HG02973 (cell line): Measurements from ENCODE around the gene ACRBP.
A peak's percentile ranks its signal among the peaks of the same experiment; 100 is the strongest.

Experiments used
- ATAC-seq: cut with Tn5 transposase; IDR thresholded peaks from one replicate; pipeline ENCODE4 v1.9.1; 2021; ENCODE audit warnings: moderate library complexity; ENCODE audit not compliant: unreplicated experiment

The ACRBP gene

GRCh38 chr12:6647083-6647604, at the start of gene ACRBP:
TSS of gene ACRBP (minus strand) at chr12:6647432. CDS start at chr12:6647366, 66 bp downstream.
- ATAC-seq, result no peak

GRCh38 chr12:6695313-6696045, 48.2 kb upstream of the ACRBP start:
- ATAC-seq, result no peak

DNA sequence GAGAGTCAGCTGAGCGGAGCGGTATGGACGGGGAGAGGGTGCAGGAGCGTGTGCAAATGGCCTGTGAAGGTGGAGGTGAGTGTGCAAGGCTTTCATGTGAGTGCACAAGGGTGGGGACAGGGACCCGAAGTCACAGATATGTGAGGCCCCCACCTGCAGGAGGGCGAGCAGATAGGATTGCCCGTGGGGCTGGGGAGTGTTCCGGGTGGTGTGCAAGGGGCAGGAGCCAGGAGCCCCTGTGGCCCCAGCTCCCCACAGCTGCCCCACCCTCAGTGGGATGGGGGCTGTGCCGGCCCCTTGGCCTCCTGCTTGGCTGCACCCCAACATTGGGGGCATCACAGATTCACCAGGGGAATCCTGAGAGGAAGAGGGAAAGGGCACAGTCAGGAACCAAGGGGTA, 47.5 kb upstream of the ACRBP start:
- ATAC-seq, result no peak

DNA sequence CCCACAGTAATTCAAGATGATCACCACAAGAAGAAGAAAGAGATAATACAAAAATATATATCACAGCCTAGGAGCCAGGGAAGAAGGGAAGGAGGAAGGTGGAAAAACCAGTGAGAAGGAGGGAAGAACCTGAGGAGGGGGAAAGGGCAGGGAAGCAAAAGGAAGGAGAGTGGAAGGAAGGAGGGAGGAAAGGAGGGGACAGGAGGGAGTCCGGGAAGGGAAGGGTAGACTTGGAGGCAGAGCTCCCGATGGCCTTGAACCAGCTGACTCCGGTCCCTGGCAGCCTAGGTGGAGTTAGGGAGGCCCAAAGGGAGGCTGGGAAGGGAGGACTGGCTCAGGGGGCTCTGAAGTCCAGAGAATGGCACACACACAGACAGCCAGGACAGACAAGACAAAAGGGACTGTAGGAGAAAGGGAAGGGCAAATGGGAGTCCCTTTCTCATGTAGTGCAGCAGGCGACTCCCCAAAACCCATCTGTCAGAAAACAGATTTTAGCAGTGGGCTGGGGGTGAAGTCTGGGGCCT, 46.7 kb upstream of the ACRBP start:
- no peak for ATAC-seq

DNA sequence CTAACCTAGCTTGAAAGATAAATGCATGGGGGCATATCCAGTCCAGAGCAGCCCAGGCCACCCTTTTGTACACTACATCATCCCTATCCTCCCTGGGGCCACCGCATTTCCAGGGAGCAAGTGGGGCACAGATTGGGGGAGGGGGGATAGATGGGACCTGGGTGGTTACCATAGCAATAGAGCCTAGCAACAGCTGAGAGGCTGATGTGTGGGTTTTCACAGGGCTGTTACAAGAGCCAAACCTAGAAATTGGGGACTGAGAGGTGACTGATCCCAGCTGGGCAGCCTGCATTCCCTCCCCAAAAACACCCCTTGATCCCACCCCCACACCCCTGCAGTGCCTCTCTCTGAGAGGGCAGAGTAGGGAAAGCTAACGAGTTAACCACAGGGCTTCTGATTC, 45.7 kb upstream of the ACRBP start:
- ATAC-seq, result no peak

DNA sequence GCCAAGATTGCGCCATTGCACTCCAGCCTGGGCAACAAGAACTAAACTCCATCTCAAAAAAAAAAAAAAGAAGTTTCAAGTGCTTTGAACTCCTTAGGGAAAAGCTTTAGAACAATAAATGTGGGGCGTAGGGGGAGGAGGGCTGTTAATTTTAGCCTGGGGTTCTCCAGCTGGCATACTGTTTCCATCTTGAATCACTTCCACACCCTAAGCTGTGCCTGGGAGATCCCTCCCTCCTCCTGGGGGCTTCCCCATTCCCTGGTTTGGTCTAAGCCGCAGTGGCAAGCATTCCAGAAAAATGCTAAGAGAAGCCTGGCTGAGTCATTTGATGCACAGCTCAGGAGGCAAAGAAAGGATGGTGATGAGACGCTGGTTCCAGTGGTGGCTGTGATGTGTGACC, 44.2 kb upstream of the ACRBP start:
- no peak for ATAC-seq

GRCh38 chr12:6688999-6689882, 42.0 kb upstream of the ACRBP start, which contains the start of gene ZNF384:
TSS of gene ZNF384 (minus strand) at chr12:6689375. CDS start at chr12:6679520, 9,855 bp downstream.
- peak; percentile 75 for ATAC-seq

DNA sequence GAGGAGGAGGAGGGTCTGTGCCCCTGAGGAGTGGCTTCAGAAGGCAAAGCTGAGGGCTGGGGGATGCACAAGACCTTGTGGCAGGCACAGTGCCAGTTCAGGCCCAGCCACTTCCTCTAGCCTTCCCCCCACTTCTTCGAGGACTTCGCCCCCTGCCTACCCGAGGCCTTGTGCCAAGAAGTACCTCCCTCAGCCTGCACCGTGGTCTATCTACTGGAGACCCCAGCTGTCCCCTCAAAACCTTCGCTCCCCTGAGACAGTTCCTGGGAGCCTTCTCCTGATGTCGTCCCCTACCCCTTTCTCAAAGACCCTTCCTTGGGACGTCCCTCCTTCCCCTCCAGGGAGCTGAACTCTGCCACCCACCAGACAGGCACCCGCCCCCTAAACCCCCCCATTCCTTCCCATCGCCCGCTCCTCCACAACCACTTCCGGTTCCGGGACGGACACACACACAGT, 41.3 kb upstream of the ACRBP start:
- no peak for ATAC-seq

GRCh38 chr12:6685814-6686213, 38.6 kb upstream of the ACRBP start:
- no peak for ATAC-seq

GRCh38 chr12:6684609-6685008, 37.4 kb upstream of the ACRBP start:
- no peak for ATAC-seq

DNA sequence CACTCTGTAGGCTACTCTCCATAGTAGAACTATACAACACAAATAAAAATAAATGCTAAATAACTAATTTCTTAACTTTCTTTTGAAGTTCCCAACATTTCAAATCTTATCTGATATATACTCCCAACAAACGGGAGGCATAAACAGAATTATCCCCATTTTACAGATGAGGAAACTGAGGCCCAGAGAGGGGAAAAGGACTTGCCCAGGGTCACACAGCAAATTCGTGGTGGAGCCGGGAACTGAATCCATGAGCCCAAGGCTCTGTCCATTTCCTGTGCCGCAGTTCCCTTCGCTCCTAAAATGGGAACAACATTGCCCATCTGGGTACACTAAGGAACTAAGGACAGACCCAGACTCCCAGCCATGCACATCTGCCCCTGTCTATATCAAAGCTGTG, 29.7 kb upstream of the ACRBP start:
- ATAC-seq, result no peak

DNA sequence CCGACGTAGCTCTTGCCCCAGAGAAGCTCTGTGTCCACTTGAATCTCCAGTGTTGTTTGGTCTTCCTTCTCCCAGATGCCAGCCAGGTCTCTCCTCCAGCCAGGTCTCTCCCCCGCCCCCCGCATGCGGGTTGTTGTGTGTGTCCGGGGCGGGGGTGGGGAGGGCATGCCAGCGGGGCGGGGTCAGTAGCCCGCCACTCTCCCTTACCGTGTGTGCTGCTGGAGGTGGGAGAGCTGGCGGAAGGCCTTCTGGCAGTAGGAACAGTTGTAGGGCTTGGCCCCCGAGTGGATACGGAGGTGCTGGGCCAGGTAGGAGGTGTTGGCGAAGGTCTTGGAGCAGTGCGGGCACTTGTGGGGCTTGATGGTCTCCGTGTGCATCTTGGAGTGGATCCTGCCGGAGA, 24.9 kb upstream of the ACRBP start:
- ATAC-seq, result no peak

DNA sequence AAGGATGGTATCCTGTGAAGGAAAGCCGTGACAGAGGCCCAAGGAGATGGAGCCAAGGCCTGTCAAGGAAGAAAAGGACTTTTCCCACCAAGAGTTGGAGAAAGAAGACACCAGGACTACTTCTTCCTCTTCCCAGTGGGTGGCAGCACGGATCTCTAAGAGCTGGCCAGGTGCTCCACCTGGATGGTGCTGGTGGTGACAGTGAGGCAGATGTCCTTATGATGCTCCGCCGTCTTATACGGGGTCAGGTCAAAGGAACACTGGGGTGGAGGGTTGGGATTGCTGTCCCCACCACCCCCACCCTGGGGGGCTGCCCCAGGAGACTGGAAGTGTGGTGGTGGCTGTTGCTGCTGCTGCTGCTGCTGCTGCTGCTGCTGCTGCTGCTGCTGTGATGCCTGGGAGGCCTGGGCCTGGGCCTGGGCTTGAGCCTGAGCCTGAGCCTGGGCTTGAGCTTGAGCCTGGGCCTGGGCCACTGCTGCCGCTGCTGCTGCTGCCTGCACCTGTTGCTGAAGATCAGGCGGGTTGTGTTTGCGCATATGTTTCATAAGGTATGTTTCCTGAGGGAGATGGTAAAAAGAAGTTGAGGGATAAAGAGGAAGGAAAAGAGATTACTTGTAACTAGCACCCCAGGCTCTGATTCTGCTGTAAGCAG, 20.5 kb upstream of the ACRBP start:
- ATAC-seq, result no peak

DNA sequence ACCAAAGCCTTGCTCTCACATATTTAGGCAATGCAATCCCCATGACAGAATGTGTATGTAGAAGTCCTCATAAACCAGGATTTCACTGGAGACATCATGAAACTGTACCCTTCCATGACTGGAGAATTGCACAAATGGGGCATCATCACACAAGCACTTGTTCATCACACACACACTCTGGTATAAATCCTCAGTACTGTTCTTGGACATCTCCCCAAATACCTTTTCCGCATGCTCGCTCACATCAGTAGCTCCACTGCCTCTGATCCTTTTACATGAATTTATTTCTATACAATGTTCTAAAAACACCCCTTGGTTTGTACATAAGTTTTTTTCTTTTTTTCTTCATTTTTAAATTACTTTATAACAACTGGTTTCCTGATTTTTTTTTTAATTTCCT, 19.0 kb upstream of the ACRBP start:
- no peak for ATAC-seq

DNA sequence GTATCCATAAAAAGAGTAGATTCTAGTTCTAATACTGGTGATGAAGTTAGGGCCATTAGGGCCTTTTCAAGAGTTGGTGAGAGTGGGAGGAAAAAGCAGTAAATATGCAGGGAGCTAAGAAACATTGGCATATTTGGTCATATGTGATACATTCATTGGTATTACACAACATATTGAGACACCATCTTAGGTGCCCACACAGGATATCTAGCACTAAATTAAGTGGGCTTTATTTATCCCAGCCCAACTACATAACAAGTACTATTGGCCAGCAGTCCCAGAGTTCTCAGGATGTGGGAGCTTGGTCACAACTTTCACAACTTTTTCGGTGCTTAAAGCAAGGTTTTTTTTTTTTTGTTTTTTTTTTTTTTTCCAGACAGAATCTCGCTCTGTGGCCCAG, 17.7 kb upstream of the ACRBP start:
- ATAC-seq, result no peak

- peak; percentile 84 for ATAC-seq
Observed at GRCh38 chr12:6662906-6663742, 15.9 kb upstream of the ACRBP start, which contains the start of gene ING4. TSS of gene ING4 (minus strand) at chr12:6663119. CDS start at chr12:6663101, 18 bp downstream.

GRCh38 chr12:6662602-6662905, 15.3 kb upstream of the ACRBP start:
- peak; percentile 23 for ATAC-seq

GRCh38 chr12:6653987-6654386, 6.8 kb upstream of the ACRBP start:
- ATAC-seq, result no peak

- no peak for ATAC-seq
Observed at GRCh38 chr12:6653342-6653741, 6.1 kb upstream of the ACRBP start.

DNA sequence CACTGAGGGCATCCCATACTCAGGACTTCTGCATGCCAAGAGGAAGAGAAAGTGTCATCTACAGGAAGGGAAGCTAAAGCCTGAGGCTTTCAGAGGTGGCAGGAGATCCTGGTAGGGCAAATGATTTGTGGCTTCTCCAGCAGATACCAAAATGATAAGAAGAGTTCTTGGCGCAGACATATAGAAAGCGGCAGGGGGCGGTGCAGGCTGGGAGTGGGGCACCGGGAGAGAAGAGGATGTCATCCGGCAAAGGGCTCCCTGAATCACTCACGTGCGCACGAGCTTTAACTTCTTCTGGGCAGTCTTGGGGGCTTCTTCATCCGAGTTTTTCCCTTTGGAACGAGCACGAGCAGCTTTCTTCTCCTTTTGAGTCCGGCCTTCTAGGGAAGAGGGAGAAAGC, 5.2 kb upstream of the ACRBP start:
- ATAC-seq, result no peak
